Femur (tissue), 1 donor: ENCODE measurements around the gene TES.
A peak's percentile ranks its signal among the peaks of the same experiment; 100 is the strongest.
"Not testable (repeated sequence)": the region's sequence is repeated elsewhere in the genome, so short reads cannot be mapped to it uniquely, and the experiment has no call there.

Experiments
- DNase-seq: peaks from one replicate; pipeline ENCODE4 v3.0.0-alpha.2; 2017

The TES gene

GRCh38 chr7:116210345-116211005, at the start of gene TES:
Gene TES (plus strand): TSS chr7:116210539. CDS start chr7:116210708, 169 bp downstream.
- DNase-seq = peak; percentile 73

- no peak for DNase-seq
These were observed 48.6 kb upstream of the TES start for GRCh38 chr7:116161728-116162127.

GRCh38 chr7:116162254-116162653, 48.1 kb upstream of the TES start:
- no peak for DNase-seq

- DNase-seq = no peak
These were observed 47.3 kb upstream of the TES start for GRCh38 chr7:116162992-116163391.

- no peak for DNase-seq
These were observed 45.6 kb upstream of the TES start for GRCh38 chr7:116164552-116165306.

GRCh38 chr7:116165717-116166116, 44.6 kb upstream of the TES start:
- no peak for DNase-seq

- no peak for DNase-seq
These were observed 44.2 kb upstream of the TES start for GRCh38 chr7:116166156-116166555.

GRCh38 chr7:116167177-116167576, 43.2 kb upstream of the TES start:
- no peak for DNase-seq

GRCh38 chr7:116169060-116169459, 41.3 kb upstream of the TES start:
- DNase-seq = no peak

- no peak for DNase-seq
These were observed 40.2 kb upstream of the TES start for GRCh38 chr7:116170180-116170579.

- DNase-seq = no peak
These were observed 39.2 kb upstream of the TES start for GRCh38 chr7:116171094-116171493.

GRCh38 chr7:116172353-116172752, 38.0 kb upstream of the TES start:
- DNase-seq = no peak

- no peak for DNase-seq
These were observed 37.0 kb upstream of the TES start for GRCh38 chr7:116173051-116174028.

- DNase-seq = not testable (repeated sequence)
These were observed 35.2 kb upstream of the TES start for GRCh38 chr7:116175095-116175494.

- DNase-seq = no peak
These were observed 34.1 kb upstream of the TES start for GRCh38 chr7:116176226-116176625.

- no peak for DNase-seq
These were observed 33.3 kb upstream of the TES start for GRCh38 chr7:116177009-116177408.

GRCh38 chr7:116180302-116180701, 30.0 kb upstream of the TES start:
- no peak for DNase-seq

- DNase-seq = no peak
These were observed 28.3 kb upstream of the TES start for GRCh38 chr7:116182023-116182422.

- no peak for DNase-seq
These were observed 24.9 kb upstream of the TES start for GRCh38 chr7:116185450-116185849.

- no peak for DNase-seq
These were observed 24.4 kb upstream of the TES start for GRCh38 chr7:116185956-116186355.

GRCh38 chr7:116187400-116187799, 22.9 kb upstream of the TES start:
- DNase-seq = no peak

- no peak for DNase-seq
These were observed 16.8 kb upstream of the TES start for GRCh38 chr7:116193329-116194087.

GRCh38 chr7:116194115-116194514, 16.2 kb upstream of the TES start:
- DNase-seq = no peak
